ENCODE data around the gene PBRM1. TPM values are rescaled to one million over a fixed set of nuclear protein-coding genes. Genes with fewer than 3 reads are reported as not detected.

PBRM1 gene
- total and polyA plus RNA-seq, 2 of the 13 experiments (the other 11 are each of a cell fraction or from before 2014, with no cell fraction given): 10.9 to 33.2 TPM

GRCh38 chr3:52534281-52535183, 151.2 kb downstream of the PBRM1 start (continued):
- no peak for TF ChIP-seq DNMT3B (CRISPR knock-in tag; conservative IDR thresholded peaks at IDR 0.05)
- TF ChIP-seq ZNF225 (CRISPR knock-in tag; IDR thresholded peaks at IDR 0.05): peak; percentile 76; the same call in 1 of the 2 replicates
- TF ChIP-seq, protein P1, sequence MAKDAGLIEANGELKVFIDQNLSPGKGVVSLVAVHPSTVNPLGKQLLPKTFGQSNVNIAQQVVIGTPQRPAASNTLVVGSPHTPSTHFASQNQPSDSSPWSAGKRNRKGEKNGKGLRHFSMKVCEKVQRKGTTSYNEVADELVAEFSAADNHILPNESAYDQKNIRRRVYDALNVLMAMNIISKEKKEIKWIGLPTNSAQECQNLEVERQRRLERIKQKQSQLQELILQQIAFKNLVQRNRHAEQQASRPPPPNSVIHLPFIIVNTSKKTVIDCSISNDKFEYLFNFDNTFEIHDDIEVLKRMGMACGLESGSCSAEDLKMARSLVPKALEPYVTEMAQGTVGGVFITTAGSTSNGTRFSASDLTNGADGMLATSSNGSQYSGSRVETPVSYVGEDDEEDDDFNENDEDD (CRISPR knock-in tag; IDR thresholded peaks at IDR 0.05; ENCODE audit: borderline replicate concordance): no peak; the same call in 1 of the 2 replicates
- TF ChIP-seq MTF1 (CRISPR knock-in tag; IDR thresholded peaks at IDR 0.05): no peak
- peak; percentile 69 for TF ChIP-seq PHF8 (CRISPR knock-in tag; IDR thresholded peaks at IDR 0.05)
- TF ChIP-seq MAFF (IDR thresholded peaks at IDR 0.05; ENCODE audit: low read depth, low read length): no peak
- TF ChIP-seq, protein P2, sequence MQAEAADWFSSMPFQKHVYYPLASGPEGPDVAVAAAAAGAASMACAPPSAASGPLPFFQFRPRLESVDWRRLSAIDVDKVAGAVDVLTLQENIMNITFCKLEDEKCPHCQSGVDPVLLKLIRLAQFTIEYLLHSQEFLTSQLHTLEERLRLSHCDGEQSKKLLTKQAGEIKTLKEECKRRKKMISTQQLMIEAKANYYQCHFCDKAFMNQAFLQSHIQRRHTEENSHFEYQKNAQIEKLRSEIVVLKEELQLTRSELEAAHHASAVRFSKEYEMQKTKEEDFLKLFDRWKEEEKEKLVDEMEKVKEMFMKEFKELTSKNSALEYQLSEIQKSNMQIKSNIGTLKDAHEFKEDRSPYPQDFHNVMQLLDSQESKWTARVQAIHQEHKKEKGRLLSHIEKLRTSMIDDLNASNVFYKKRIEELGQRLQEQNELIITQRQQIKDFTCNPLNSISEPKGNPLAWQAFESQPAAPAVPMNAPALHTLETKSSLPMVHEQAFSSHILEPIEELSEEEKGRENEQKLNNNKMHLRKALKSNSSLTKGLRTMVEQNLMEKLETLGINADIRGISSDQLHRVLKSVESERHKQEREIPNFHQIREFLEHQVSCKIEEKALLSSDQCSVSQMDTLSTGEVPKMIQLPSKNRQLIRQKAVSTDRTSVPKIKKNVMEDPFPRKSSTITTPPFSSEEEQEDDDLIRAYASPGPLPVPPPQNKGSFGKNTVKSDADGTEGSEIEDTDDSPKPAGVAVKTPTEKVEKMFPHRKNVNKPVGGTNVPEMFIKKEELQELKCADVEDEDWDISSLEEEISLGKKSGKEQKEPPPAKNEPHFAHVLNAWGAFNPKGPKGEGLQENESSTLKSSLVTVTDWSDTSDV (CRISPR knock-in tag; IDR thresholded peaks at IDR 0.05): no peak
- TF ChIP-seq SRSF4 (IDR thresholded peaks at IDR 0.05; ENCODE audit: low read depth, low read length, poor library complexity, severe bottlenecking): no peak
- no peak for TF ChIP-seq ZNF777 (CRISPR knock-in tag; IDR thresholded peaks at IDR 0.05)
- no peak for TF ChIP-seq ATRX (CRISPR knock-in tag; IDR thresholded peaks at IDR 0.05; ENCODE audit: borderline replicate concordance)
- peak; percentile 66; the same call in 1 of the 2 replicates for TF ChIP-seq MYC (CRISPR knock-in tag; IDR thresholded peaks at IDR 0.05; ENCODE audit: borderline replicate concordance)
- TF ChIP-seq KLF11 (CRISPR knock-in tag; IDR thresholded peaks at IDR 0.05): no peak
- TF ChIP-seq CBX5 (CRISPR knock-in tag; IDR thresholded peaks at IDR 0.05; ENCODE audit: borderline replicate concordance): no peak
- TF ChIP-seq, protein P3, sequence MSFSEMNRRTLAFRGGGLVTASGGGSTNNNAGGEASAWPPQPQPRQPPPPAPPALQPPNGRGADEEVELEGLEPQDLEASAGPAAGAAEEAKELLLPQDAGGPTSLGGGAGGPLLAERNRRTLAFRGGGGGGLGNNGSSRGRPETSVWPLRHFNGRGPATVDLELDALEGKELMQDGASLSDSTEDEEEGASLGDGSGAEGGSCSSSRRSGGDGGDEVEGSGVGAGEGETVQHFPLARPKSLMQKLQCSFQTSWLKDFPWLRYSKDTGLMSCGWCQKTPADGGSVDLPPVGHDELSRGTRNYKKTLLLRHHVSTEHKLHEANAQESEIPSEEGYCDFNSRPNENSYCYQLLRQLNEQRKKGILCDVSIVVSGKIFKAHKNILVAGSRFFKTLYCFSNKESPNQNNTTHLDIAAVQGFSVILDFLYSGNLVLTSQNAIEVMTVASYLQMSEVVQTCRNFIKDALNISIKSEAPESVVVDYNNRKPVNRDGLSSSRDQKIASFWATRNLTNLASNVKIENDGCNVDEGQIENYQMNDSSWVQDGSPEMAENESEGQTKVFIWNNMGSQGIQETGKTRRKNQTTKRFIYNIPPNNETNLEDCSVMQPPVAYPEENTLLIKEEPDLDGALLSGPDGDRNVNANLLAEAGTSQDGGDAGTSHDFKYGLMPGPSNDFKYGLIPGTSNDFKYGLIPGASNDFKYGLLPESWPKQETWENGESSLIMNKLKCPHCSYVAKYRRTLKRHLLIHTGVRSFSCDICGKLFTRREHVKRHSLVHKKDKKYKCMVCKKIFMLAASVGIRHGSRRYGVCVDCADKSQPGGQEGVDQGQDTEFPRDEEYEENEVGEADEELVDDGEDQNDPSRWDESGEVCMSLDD (CRISPR knock-in tag; IDR thresholded peaks at IDR 0.05; ENCODE audit: borderline replicate concordance): no peak
- 0 out of 2 replicates have a peak, but pooled peaks have one; percentile 44 for TF ChIP-seq BRCA1 (CRISPR knock-in tag; IDR thresholded peaks at IDR 0.05)
- TF ChIP-seq SCMH1 (CRISPR knock-in tag; IDR thresholded peaks at IDR 0.05; ENCODE audit: borderline replicate concordance): no peak
- TF ChIP-seq, protein P4, sequence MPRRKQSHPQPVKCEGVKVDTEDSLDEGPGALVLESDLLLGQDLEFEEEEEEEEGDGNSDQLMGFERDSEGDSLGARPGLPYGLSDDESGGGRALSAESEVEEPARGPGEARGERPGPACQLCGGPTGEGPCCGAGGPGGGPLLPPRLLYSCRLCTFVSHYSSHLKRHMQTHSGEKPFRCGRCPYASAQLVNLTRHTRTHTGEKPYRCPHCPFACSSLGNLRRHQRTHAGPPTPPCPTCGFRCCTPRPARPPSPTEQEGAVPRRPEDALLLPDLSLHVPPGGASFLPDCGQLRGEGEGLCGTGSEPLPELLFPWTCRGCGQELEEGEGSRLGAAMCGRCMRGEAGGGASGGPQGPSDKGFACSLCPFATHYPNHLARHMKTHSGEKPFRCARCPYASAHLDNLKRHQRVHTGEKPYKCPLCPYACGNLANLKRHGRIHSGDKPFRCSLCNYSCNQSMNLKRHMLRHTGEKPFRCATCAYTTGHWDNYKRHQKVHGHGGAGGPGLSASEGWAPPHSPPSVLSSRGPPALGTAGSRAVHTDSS (CRISPR knock-in tag; conservative IDR thresholded peaks at IDR 0.05): no peak
- TF ChIP-seq CHD2 (IDR thresholded peaks at IDR 0.05; ENCODE audit: low read depth, low read length): no peak
